MV-4-11 (cell line): ENCODE data around the gene MYBPH.

Experiments used
- DNase-seq: peaks from one replicate; lab custom pipeline; 2025; lab: John Stamatoyannopoulos, UW

Gene MYBPH

GRCh38 chr1:203178821-203179666 lies 3.4 kb upstream of the MYBPH start:
- DNase-seq, result peak; percentile 80

- no peak for DNase-seq
These were observed 2.5 kb upstream of the MYBPH start for GRCh38 chr1:203178083-203178482.

- DNase-seq, result peak; percentile 21
These were observed 1.9 kb upstream of the MYBPH start for GRCh38 chr1:203177470-203178039.

- no peak for DNase-seq
These were observed 1.4 kb upstream of the MYBPH start for GRCh38 chr1:203177036-203177405.

- no peak for DNase-seq
These were observed 828 bp upstream of the MYBPH start for GRCh38 chr1:203176273-203177035.

- peak; percentile 99 for DNase-seq
These were observed 208 bp upstream of the MYBPH start for GRCh38 chr1:203175827-203176241.

- DNase-seq, result no peak
These were observed 1.2 kb downstream of the MYBPH start for GRCh38 chr1:203174324-203174985.

GRCh38 chr1:203173566-203173965 lies 2.1 kb downstream of the MYBPH start:
- no peak for DNase-seq

- DNase-seq, result no peak
These were observed 2.5 kb downstream of the MYBPH start for GRCh38 chr1:203173011-203173555.

- peak; percentile 42 for DNase-seq
These were observed 3.2 kb downstream of the MYBPH start for GRCh38 chr1:203172184-203173010.

- no peak for DNase-seq
These were observed 4.1 kb downstream of the MYBPH start for GRCh38 chr1:203171341-203172183.

GRCh38 chr1:203170625-203171330 lies 4.8 kb downstream of the MYBPH start:
- DNase-seq, result no peak

GRCh38 chr1:203169770-203170520 lies 5.7 kb downstream of the MYBPH start:
- DNase-seq, result no peak

- DNase-seq, result no peak
These were observed 6.6 kb downstream of the MYBPH start for GRCh38 chr1:203168991-203169390.

GRCh38 chr1:203168256-203168786 lies 7.3 kb downstream of the MYBPH start:
- no peak for DNase-seq

- DNase-seq, result no peak
These were observed 7.8 kb downstream of the MYBPH start for GRCh38 chr1:203167913-203168200.

- DNase-seq, result peak; percentile 73
These were observed 8.4 kb downstream of the MYBPH start for GRCh38 chr1:203167026-203167912.
